SIG-M5 treated with dmso at 0.1 percent for 504 hours (cell line): ENCODE data around the gene ATXN3.

ENCODE experiments used
- DNase-seq: peaks from one replicate; lab custom pipeline; 2025; ENCODE audit not compliant: unreplicated experiment; lab: John Stamatoyannopoulos, UW

Gene ATXN3

GRCh38 chr14:92010644-92011043, 95.7 kb downstream of the ATXN3 start:
- no peak for DNase-seq

DNA sequence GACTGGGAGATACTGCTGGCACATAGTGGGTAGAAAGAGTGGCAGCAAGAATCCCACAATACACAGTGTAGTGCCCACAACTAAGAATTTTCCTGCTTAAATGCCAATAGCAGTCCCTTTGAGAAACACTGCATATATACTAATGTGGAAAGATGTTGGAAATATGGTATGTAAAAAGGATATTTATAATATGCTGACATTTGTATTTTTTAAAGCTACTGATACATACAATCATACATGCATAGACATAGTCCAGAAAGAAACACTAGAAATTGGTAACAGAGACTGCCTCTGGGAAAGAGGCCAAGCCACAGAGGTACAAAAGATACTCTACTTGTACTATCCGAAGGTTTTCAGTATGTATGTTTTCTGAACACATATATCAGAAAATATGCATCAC, 96.8 kb downstream of the ATXN3 start:
- DNase-seq = no peak
